Skeletal muscle tissue (tissue), 4 donors: ENCODE measurements around the gene TMTC2. TPM values are rescaled to one million over a fixed set of nuclear protein-coding genes. Genes with fewer than 3 reads are reported as not detected.

ENCODE experiments used
- H3K27ac ChIP-seq: one replicate; pipeline ENCODE4 v1.7.0; 2013; ENCODE audit warnings: mild to moderate bottlenecking, low read depth, low read length, inconsistent platforms
- H3K27me3 ChIP-seq, 3 donors: one replicate each; pipeline ENCODE4 v1.7.0; 2013; ENCODE audit warnings: low read length in 3 of 3; ENCODE audit not compliant: control insufficient read depth in 3 of 3, insufficient read depth in 3 of 3
- H3K36me3 ChIP-seq, 3 donors: one replicate each; pipeline ENCODE4 v1.7.0; 2013; ENCODE audit warnings: low read length in 3 of 3; ENCODE audit not compliant: control insufficient read depth in 3 of 3, insufficient read depth in 3 of 3
- H3K4me1 ChIP-seq, 3 donors: one replicate each; pipeline ENCODE4 v1.7.0; 2013; ENCODE audit warnings: low read length in 3 of 3, mild to moderate bottlenecking in 3 of 3; ENCODE audit not compliant: control insufficient read depth in 3 of 3, insufficient read depth in 3 of 3
- H3K4me3 ChIP-seq, 3 donors: one replicate each; pipeline ENCODE4 v1.7.0; 2013; ENCODE audit warnings: low read length in 3 of 3
- H3K9ac ChIP-seq, 3 donors: one replicate each; pipeline ENCODE4 v1.7.0; 2013; ENCODE audit warnings: low read length in 3 of 3, mild to moderate bottlenecking in 3 of 3, moderate library complexity in 2 of 3, low read depth in 1 of 3
- H3K9me3 ChIP-seq, 3 donors: one replicate each; pipeline ENCODE4 v1.7.0; 2013; ENCODE audit warnings: low read length in 3 of 3; ENCODE audit not compliant: control insufficient read depth in 3 of 3
- total RNA-seq: library from RNA; depleted of rRNA; stranded (reverse); fragments of >200 nt; gene quantifications from one replicate; pipeline ENCODE4 v1.2.3, GENCODE V29; 2014
- donor health status: Osteomylitis.

The TMTC2 gene
- total RNA-seq, 1 donor from 2014 or later, result 15.7 TPM

- Histone ChIP-seq H3K4me1 (no peaks in the 10 kb centered on the region), H3K27ac (no peak overlapping the region), H3K36me3 (no peaks in the 10 kb centered on the region), H3K9ac (no peak overlapping the region), H3K4me3 (no peak overlapping the region), H3K27me3 (no peaks in the 10 kb centered on the region), H3K9me3 (no peaks in the 10 kb centered on the region)
Measured at GRCh38 chr12:82857276-82857675, 170.6 kb downstream of the TMTC2 start.

GRCh38 chr12:82857911-82858533 lies 171.3 kb downstream of the TMTC2 start:
- Histone ChIP-seq H3K36me3 (no peaks in the 10 kb centered on the region), H3K27me3 (no peaks in the 10 kb centered on the region), H3K4me1 (no peaks in the 10 kb centered on the region), H3K9me3 (no peaks in the 10 kb centered on the region), H3K27ac (no peak overlapping the region), H3K9ac (no peak overlapping the region), H3K4me3 (no peak overlapping the region)

- H3K9me3 ChIP-seq, result no peaks in the 10 kb centered on the region
- H3K36me3 ChIP-seq, result no peaks in the 10 kb centered on the region
Measured at GRCh38 chr12:82858534-82858917, 171.8 kb downstream of the TMTC2 start.

GRCh38 chr12:82862069-82862841 lies 175.5 kb downstream of the TMTC2 start:
- no peaks in the 10 kb centered on the region for H3K27me3 ChIP-seq
- no peak overlapping the region for H3K4me3 ChIP-seq
- no peaks in the 10 kb centered on the region for H3K9me3 ChIP-seq
- H3K9ac ChIP-seq, result no peak overlapping the region
- H3K4me1 ChIP-seq, result no peaks in the 10 kb centered on the region
- no peaks in the 10 kb centered on the region for H3K36me3 ChIP-seq
- no peak overlapping the region for H3K27ac ChIP-seq

More at GRCh38 chr12:82858534-82858917, 171.8 kb downstream of the TMTC2 start:
- Histone ChIP-seq H3K9ac (no peak overlapping the region), H3K4me1 (no peaks in the 10 kb centered on the region), H3K27me3 (no peaks in the 10 kb centered on the region), H3K27ac (no peak overlapping the region), H3K4me3 (no peak overlapping the region)

GRCh38 chr12:82862876-82863649 lies 176.4 kb downstream of the TMTC2 start:
- no peaks in the 10 kb centered on the region for H3K27me3 ChIP-seq
- no peak overlapping the region for H3K4me3 ChIP-seq
- H3K9me3 ChIP-seq, result no peaks in the 10 kb centered on the region
- H3K9ac ChIP-seq, result no peak overlapping the region
- no peaks in the 10 kb centered on the region for H3K4me1 ChIP-seq
- no peaks in the 10 kb centered on the region for H3K36me3 ChIP-seq
- H3K27ac ChIP-seq, result no peak overlapping the region

GRCh38 chr12:82866227-82866775 lies 179.6 kb downstream of the TMTC2 start:
- Histone ChIP-seq H3K36me3 (no peaks in the 10 kb centered on the region), H3K27ac (no peak overlapping the region), H3K4me3 (no peak overlapping the region), H3K9me3 (no peaks in the 10 kb centered on the region), H3K27me3 (no peaks in the 10 kb centered on the region), H3K4me1 (no peaks in the 10 kb centered on the region), H3K9ac (no peak overlapping the region)

- Histone ChIP-seq H3K27me3 (no peaks in the 10 kb centered on the region), H3K4me1 (no peaks in the 10 kb centered on the region), H3K9me3 (no peaks in the 10 kb centered on the region), H3K36me3 (no peaks in the 10 kb centered on the region), H3K4me3 (no peak overlapping the region), H3K9ac (no peak overlapping the region), H3K27ac (no peak overlapping the region)
Measured at GRCh38 chr12:82866946-82867345, 180.2 kb downstream of the TMTC2 start.

DNA sequence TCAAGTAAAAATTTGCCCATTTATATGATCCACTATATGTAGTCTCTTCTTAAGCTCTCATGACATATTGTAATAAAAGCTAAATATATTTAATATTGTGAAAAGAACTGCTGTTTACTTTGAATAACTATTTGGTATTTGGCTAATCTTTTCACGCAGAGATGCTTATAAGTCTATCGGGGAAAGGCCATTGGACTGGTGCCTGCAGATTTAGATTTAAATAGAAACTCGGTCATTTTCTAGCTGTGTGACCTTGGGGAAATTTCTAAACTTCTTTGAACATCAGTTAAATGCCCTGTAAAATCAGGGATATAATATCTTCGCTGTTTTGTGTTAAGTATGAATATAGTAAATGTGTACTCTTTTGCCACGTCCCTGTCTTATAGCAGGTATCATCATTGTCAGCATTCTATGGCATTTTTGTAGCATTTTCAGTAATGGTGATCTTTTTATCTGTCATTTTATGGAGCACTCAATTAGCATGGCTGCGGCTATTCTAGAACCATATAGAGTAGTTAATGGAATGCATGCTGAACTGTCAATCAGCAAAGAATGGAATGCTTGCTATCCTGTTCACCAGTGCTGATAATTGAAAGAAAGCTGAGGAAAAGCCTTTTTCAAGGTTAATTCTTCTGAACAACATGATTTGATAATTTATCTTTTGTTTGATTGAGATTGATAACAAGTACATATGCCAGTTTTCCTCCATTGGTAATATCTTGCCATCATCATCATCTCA lies 181.2 kb downstream of the TMTC2 start:
- no peaks in the 10 kb centered on the region for H3K4me1 ChIP-seq
- no peak overlapping the region for H3K4me3 ChIP-seq
- H3K9me3 ChIP-seq, result no peaks in the 10 kb centered on the region
- H3K9ac ChIP-seq, result no peak overlapping the region
- H3K27ac ChIP-seq, result no peak overlapping the region
- no peaks in the 10 kb centered on the region for H3K27me3 ChIP-seq
- no peaks in the 10 kb centered on the region for H3K36me3 ChIP-seq

- no peak overlapping the region for H3K4me3 ChIP-seq
- no peaks in the 10 kb centered on the region for H3K27me3 ChIP-seq
- no peaks in the 10 kb centered on the region for H3K36me3 ChIP-seq
- no peaks in the 10 kb centered on the region for H3K9me3 ChIP-seq
- no peaks in the 10 kb centered on the region for H3K4me1 ChIP-seq
- no peak overlapping the region for H3K27ac ChIP-seq
- H3K9ac ChIP-seq, result no peak overlapping the region
Measured at GRCh38 chr12:82870771-82871377, 184.2 kb downstream of the TMTC2 start.
